Measurements from ENCODE around the gene ADGRG2.
"Not testable (repeated sequence)": the region's sequence is repeated elsewhere in the genome, so short reads cannot be mapped to it uniquely, and the experiment has no call there.

Gene ADGRG2

DNA sequence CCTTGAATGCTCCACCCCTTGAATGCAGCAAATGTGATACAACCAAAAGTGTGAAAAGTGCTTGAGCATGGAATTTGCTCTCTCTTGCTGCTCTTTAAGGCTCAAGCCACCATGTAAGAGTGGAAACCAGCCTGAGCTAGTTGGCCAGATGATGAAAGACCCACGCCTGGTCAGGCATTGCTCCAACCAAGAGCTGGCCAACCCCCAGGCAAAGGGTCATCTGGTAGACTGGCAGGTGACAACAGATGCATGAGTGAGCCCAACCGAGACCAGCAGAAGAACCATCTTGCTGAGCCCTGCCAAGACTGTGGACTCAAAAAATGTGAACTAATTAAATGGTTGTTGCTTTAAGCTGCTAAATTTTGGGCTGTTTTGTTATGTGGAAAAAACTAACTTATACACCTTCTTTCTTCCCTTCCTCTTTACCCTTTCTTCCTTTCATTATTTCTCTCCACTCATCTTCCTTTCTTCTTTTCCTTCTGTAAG lies 32.7 kb downstream of the ADGRG2 start:
- no peak for DNase-seq (ENCODE audit: extremely low read depth, low read depth)
- TF ChIP-seq, protein P1, sequence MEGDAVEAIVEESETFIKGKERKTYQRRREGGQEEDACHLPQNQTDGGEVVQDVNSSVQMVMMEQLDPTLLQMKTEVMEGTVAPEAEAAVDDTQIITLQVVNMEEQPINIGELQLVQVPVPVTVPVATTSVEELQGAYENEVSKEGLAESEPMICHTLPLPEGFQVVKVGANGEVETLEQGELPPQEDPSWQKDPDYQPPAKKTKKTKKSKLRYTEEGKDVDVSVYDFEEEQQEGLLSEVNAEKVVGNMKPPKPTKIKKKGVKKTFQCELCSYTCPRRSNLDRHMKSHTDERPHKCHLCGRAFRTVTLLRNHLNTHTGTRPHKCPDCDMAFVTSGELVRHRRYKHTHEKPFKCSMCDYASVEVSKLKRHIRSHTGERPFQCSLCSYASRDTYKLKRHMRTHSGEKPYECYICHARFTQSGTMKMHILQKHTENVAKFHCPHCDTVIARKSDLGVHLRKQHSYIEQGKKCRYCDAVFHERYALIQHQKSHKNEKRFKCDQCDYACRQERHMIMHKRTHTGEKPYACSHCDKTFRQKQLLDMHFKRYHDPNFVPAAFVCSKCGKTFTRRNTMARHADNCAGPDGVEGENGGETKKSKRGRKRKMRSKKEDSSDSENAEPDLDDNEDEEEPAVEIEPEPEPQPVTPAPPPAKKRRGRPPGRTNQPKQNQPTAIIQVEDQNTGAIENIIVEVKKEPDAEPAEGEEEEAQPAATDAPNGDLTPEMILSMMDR (IDR thresholded peaks at IDR 0.05; ENCODE audit: low read depth, low read length) = no peak

GRCh38 chrX:19086102-19086772 lies 36.0 kb downstream of the ADGRG2 start:
- no peak for DNase-seq (ENCODE audit: extremely low read depth, low read depth)
- TF ChIP-seq, protein P1 (IDR thresholded peaks at IDR 0.05; ENCODE audit: low read depth, low read length) = no peak

DNA sequence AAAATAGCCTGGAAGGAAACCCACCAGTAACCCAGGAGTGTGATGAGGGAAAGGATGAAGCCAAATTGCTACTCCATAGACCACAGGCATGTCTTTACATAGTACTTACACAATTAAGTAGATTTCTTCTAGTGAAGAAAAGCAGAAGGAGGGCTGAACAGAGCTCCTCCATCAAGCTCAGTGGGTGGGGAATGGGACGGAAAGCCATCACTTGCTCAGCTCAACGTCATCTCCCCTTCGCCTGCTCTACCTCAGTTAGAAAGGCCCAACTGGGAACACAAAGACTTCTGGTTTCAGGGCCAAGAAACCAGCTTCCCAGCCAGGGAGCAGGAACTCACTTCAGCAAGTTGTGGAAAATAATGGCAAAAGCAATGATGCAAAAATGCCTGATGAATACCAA lies 36.6 kb downstream of the ADGRG2 start:
- TF ChIP-seq, protein P1 (IDR thresholded peaks at IDR 0.05; ENCODE audit: low read depth, low read length) = no peak

DNA sequence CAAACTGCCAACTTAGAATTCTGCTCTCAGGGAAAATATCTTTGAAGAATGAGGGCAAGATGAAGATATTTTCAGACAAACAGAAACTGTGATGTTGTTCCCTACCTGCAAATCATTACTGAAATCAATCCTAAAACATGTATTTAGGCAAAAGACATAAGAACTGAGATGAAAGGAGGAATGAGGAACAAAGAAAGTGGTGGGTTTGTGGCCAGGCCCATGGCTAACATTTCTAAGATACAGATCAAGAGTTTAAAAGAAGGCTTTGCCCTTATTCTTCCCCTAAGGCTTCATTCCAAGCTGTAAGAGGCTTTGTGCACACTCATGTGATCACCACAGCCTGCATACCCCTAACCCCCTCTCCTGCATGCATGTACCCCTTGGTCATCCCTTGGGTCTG lies 46.5 kb downstream of the ADGRG2 start:
- no peak for DNase-seq (ENCODE audit: extremely low read depth, low read depth)
- TF ChIP-seq, protein P1 (IDR thresholded peaks at IDR 0.05; ENCODE audit: low read depth, low read length) = no peak

More for the DNA sequence above, 36.6 kb downstream of the ADGRG2 start:
- no peak for DNase-seq (ENCODE audit: extremely low read depth, low read depth)

GRCh38 chrX:19072372-19072771 lies 49.9 kb downstream of the ADGRG2 start:
- DNase-seq (ENCODE audit: extremely low read depth, low read depth) = no peak
- TF ChIP-seq, protein P1 (IDR thresholded peaks at IDR 0.05; ENCODE audit: low read depth, low read length) = no peak

GRCh38 chrX:19070555-19070994 lies 51.7 kb downstream of the ADGRG2 start:
- DNase-seq (ENCODE audit: extremely low read depth, low read depth) = no peak
- TF ChIP-seq, protein P1 (IDR thresholded peaks at IDR 0.05; ENCODE audit: low read depth, low read length) = no peak

GRCh38 chrX:19066987-19067386 lies 55.3 kb downstream of the ADGRG2 start:
- not testable (repeated sequence) for DNase-seq (ENCODE audit: extremely low read depth, low read depth)

- TF ChIP-seq, protein P1 (IDR thresholded peaks at IDR 0.05; ENCODE audit: low read depth, low read length) = no peak
- DNase-seq (ENCODE audit: extremely low read depth, low read depth) = no peak
Measured at GRCh38 chrX:19065535-19065934, 56.7 kb downstream of the ADGRG2 start.
